ENCODE measurements around the gene HTR6.
"Not testable (repeated sequence)": the region's sequence is repeated elsewhere in the genome, so short reads cannot be mapped to it uniquely, and the experiment has no call there.

Gene HTR6

GRCh38 chr1:19664453-19665185 lies at the start of gene HTR6:
TSS of gene HTR6 (plus strand) at chr1:19664875. CDS start at chr1:19665754, 879 bp downstream.
- DNase-seq: no peak

- no peak for DNase-seq
These were observed 49.2 kb upstream of the HTR6 start for GRCh38 chr1:19615438-19615837.

- DNase-seq: peak; percentile 67
These were observed 48.2 kb upstream of the HTR6 start for GRCh38 chr1:19616489-19616888.

GRCh38 chr1:19617376-19617775 lies 47.3 kb upstream of the HTR6 start:
- peak; percentile 49 for DNase-seq

GRCh38 chr1:19618428-19618827 lies 46.2 kb upstream of the HTR6 start:
- DNase-seq: no peak

GRCh38 chr1:19619697-19620384 lies 44.8 kb upstream of the HTR6 start:
- DNase-seq: no peak

- peak; percentile 53 for DNase-seq
These were observed 43.9 kb upstream of the HTR6 start for GRCh38 chr1:19620786-19621185.

- DNase-seq: no peak
These were observed 43.3 kb upstream of the HTR6 start for GRCh38 chr1:19621274-19621950.

GRCh38 chr1:19622204-19622603 lies 42.5 kb upstream of the HTR6 start:
- peak; percentile 47 for DNase-seq

- no peak for DNase-seq
These were observed 41.2 kb upstream of the HTR6 start for GRCh38 chr1:19623523-19623922.

- DNase-seq: no peak
These were observed 39.3 kb upstream of the HTR6 start for GRCh38 chr1:19625291-19625937.

GRCh38 chr1:19628879-19629278 lies 35.8 kb upstream of the HTR6 start:
- DNase-seq: no peak

- DNase-seq: no peak
These were observed 35.3 kb upstream of the HTR6 start for GRCh38 chr1:19629357-19629756.

GRCh38 chr1:19630192-19630591 lies 34.5 kb upstream of the HTR6 start:
- DNase-seq: not testable (repeated sequence)

- no peak for DNase-seq
These were observed 33.8 kb upstream of the HTR6 start for GRCh38 chr1:19630720-19631395.

- no peak for DNase-seq
These were observed 32.5 kb upstream of the HTR6 start for GRCh38 chr1:19632211-19632610.

GRCh38 chr1:19633106-19633505 lies 31.6 kb upstream of the HTR6 start:
- no peak for DNase-seq

GRCh38 chr1:19635064-19635463 lies 29.6 kb upstream of the HTR6 start:
- not testable (repeated sequence) for DNase-seq

- DNase-seq: no peak
These were observed 29.0 kb upstream of the HTR6 start for GRCh38 chr1:19635646-19636045.

GRCh38 chr1:19636065-19636464 lies 28.6 kb upstream of the HTR6 start:
- DNase-seq: no peak

GRCh38 chr1:19636749-19637148 lies 27.9 kb upstream of the HTR6 start:
- not testable (repeated sequence) for DNase-seq

- DNase-seq: no peak
These were observed 27.1 kb upstream of the HTR6 start for GRCh38 chr1:19637606-19638005.

- not testable (repeated sequence) for DNase-seq
These were observed 25.4 kb upstream of the HTR6 start for GRCh38 chr1:19639228-19639627.
